ENCODE results near the gene C16orf96.

The C16orf96 gene

DNA sequence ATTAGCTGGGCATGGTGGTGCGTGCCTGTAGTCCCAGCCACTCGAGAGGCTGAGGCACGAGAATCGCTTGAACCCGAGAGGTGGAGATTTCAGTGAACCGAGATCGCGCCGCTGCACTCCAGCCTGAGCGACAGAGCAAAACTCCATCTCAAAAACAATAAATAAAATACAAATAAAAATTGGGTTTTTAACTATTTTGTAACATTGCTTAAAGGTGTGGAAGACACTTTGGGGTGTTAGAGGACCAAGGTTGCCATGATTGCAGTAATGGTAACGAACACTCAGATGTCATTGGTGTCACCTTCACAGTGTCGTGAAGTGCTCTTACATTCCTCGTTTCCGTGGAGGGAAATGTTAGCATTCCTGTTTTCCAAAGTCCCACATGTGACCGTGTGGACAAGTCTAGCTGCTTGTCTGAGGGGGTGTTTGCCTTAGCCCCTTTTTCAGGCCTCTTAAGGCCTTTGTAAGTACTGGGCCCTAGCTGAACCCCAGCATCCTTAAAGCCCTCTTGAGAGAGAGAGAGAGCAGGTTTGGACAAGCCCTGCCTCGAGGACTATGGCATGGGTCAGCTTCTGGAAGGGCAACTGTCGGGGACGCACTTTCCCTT is 8.6 kb downstream of the C16orf96 start:
- no peak for TF ChIP-seq GATA2 (IDR thresholded peaks at IDR 0.05; ENCODE audit: low read depth, low read length)
- no peak for TF ChIP-seq GATA3 (IDR thresholded peaks at IDR 0.05; ENCODE audit: low read depth, low read length)

DNA sequence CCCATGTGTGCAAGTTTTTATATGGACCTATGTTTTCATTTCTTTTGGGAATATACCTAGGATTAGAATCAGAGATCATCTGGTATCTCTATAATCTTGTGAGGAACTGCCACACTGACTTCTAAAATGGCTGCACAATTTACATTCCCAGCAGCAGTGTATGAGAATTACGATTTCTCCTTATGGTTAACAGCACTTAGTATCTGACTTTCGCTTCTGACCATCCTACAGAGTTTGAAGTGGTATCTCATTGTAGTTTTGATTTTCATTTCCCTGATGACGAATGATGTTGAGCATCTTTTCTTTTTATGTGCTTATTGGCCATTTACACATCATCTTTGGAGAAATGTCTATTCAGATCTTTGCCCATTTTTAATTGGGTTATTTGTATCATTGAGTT is 10.0 kb downstream of the C16orf96 start:
- TF ChIP-seq GATA3 (IDR thresholded peaks at IDR 0.05; ENCODE audit: low read depth, low read length) (no peak), GATA2 (IDR thresholded peaks at IDR 0.05; ENCODE audit: low read depth, low read length) (no peak)

DNA sequence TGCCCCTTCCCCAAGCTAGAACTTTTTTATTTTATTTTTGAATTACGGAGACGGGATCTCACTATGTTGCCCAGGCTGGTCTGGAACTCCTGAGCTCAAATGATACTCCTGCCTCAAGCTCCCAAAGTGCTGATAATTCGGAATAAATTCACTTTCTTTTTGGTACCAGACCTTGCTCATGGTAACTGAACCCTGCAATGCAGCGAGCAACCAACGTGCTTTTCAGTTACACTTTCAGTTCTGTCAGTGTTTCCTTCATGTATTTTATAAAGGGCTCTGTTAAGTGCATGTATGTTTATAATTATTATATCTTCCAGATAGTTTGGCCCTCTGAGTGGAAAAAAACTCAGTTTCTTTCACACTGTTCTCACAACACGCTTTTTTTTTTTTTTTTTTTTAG is 13.9 kb downstream of the C16orf96 start:
- TF ChIP-seq GATA2 (IDR thresholded peaks at IDR 0.05; ENCODE audit: low read depth, low read length): no peak
- TF ChIP-seq GATA3 (IDR thresholded peaks at IDR 0.05; ENCODE audit: low read depth, low read length): no peak

DNA sequence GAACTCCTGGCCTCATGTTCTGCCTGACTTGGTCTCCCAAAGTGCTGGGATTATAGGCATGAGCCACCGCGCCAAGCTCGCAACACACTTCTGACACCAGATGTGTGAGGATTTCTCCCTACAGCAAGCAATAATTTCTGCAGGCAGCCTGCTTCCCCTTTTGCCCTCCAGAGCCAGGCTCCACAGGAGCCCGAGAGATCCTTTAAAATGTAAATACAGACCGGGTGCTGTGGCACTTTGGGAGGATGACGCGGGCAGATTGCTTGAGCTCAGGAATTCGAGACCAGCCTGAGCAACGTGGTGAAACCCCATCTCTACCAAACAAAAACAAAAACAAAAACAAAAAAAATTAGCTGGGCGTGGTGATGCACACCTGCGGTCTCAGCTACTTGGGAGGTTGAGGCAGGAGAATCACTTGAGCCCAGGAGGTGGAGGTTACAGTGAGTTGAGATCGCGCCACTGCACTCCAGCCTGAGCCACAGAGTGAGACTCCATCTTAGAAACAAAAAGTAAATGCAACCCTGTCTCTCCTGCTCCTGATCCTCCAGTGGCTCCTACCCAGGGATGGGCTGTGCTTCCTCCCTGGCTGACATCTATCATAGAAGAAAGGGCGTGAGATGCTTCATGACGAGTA is 14.7 kb downstream of the C16orf96 start:
- TF ChIP-seq GATA2 (IDR thresholded peaks at IDR 0.05; ENCODE audit: low read depth, low read length): no peak
- no peak for TF ChIP-seq GATA3 (IDR thresholded peaks at IDR 0.05; ENCODE audit: low read depth, low read length)

DNA sequence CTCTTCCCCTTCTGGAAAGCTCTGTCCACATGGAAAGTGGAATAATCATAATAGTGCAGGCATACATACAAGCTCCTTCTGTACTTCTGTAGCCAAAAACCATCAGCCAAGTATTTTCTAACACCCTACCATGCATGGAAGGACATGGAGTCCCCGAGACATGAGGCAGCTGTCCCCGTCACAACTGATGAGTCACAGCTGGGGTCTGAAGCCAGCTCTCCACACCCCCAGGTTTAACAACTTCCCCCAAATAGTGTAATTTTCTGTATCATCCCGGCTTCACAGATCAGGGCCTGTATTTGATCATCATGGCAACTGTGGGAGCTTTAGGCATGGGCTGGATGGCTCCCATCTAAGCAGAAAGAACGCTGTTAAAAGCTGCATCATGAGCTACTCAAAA is 16.6 kb downstream of the C16orf96 start:
- TF ChIP-seq GATA2 (IDR thresholded peaks at IDR 0.05; ENCODE audit: low read depth, low read length): no peak
- no peak for TF ChIP-seq GATA3 (IDR thresholded peaks at IDR 0.05; ENCODE audit: low read depth, low read length)

DNA sequence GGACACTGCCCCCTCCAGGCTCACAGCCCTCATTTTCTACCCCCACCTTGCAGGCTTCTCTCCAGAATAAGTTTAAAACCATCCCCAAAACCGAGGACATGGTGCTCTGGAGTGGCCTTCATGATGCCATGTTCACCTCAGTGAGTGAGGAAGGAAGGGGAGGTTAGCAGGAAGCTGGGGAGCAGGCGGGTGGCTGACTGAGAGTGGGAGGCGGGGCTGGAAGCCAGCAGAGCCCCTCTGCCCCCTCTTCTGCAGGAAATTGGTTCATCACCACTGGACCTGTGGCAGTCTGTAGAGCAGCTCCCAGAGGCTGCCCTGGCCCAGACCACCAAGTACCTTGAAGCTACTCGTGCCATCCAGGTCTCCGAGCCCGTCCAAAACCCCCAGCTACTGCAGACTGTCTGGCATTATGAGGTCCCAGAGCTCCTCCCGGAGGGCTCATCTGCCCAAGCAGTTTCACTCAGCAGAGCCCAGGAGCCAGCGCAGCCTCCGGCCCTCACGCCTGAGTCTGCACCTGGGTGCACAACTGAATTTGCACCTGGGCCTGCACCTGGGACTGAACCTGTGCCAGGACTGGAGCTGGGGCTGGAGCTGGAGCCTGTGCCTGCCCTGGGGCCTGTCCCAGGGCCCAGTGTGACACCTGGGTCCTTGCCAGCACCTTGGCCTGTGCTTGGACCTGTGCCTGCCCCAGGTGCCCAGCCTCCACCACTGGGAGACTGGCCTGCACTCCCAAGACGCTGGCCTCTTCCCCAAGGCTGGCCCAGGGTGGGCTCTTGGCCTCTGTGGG is 19.0 kb downstream of the C16orf96 start:
- TF ChIP-seq GATA3 (IDR thresholded peaks at IDR 0.05; ENCODE audit: low read depth, low read length): no peak
- TF ChIP-seq GATA2 (IDR thresholded peaks at IDR 0.05; ENCODE audit: low read depth, low read length): no peak

DNA sequence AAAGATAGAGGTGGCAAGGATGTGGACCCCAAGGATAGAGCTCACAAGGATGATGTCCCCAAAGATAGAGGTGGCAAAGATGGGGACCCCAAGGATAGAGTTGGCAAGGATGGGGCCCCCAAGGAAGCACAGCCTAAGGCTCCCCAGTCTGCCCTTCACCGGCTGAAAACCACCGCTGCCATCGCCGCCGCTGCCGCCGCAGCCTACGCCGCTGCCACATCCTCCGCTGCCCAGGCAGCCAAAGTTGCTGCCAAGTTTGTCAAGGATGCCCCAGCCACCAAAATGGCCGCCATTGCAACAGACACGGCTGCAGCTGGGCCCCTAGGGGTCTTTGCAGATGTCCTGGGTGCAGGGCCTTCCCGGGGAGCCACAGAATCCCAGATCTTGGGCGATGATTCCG is 19.9 kb downstream of the C16orf96 start:
- TF ChIP-seq GATA2 (IDR thresholded peaks at IDR 0.05; ENCODE audit: low read depth, low read length) (no peak), GATA3 (IDR thresholded peaks at IDR 0.05; ENCODE audit: low read depth, low read length) (no peak)

GRCh38 chr16:4578961-4579530 is 22.9 kb downstream of the C16orf96 start:
- TF ChIP-seq GATA3 (IDR thresholded peaks at IDR 0.05; ENCODE audit: low read depth, low read length) (no peak), GATA2 (IDR thresholded peaks at IDR 0.05; ENCODE audit: low read depth, low read length) (no peak)

GRCh38 chr16:4580250-4580649 is 24.1 kb downstream of the C16orf96 start:
- no peak for TF ChIP-seq GATA2 (IDR thresholded peaks at IDR 0.05; ENCODE audit: low read depth, low read length)
- no peak for TF ChIP-seq GATA3 (IDR thresholded peaks at IDR 0.05; ENCODE audit: low read depth, low read length)

- TF ChIP-seq GATA3 (IDR thresholded peaks at IDR 0.05; ENCODE audit: low read depth, low read length): no peak
- TF ChIP-seq GATA2 (IDR thresholded peaks at IDR 0.05; ENCODE audit: low read depth, low read length): no peak
Observed at GRCh38 chr16:4583906-4584305, 27.8 kb downstream of the C16orf96 start.

DNA sequence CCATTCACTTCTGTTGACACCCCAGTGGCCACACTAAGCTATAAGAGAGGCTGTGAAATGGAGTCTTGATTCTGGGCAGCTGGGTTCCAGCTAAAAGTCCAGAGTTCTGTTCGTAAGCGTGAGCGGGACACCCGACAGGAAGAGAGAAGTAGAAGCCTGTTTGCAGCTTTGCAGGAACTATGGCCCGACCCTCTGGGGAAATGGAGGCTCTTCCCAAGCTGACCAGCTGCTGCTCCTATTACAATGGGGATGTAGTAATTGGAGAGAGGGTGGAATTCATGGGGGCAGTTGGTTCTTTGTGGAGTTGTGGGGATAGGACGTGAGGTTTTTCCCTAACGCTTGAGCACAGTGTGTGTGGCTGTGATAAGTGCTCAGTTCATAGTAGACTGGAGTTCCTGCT is 30.2 kb downstream of the C16orf96 start:
- TF ChIP-seq GATA3 (IDR thresholded peaks at IDR 0.05; ENCODE audit: low read depth, low read length): no peak
- no peak for TF ChIP-seq GATA2 (IDR thresholded peaks at IDR 0.05; ENCODE audit: low read depth, low read length)

- TF ChIP-seq GATA2 (IDR thresholded peaks at IDR 0.05; ENCODE audit: low read depth, low read length) (no peak), GATA3 (IDR thresholded peaks at IDR 0.05; ENCODE audit: low read depth, low read length) (no peak)
Observed at GRCh38 chr16:4588386-4588785, 32.2 kb downstream of the C16orf96 start.

- TF ChIP-seq GATA3 (IDR thresholded peaks at IDR 0.05; ENCODE audit: low read depth, low read length): no peak
- TF ChIP-seq GATA2 (IDR thresholded peaks at IDR 0.05; ENCODE audit: low read depth, low read length): no peak
Observed at GRCh38 chr16:4588961-4589360, 32.8 kb downstream of the C16orf96 start.

- no peak for TF ChIP-seq GATA2 (IDR thresholded peaks at IDR 0.05; ENCODE audit: low read depth, low read length)
- no peak for TF ChIP-seq GATA3 (IDR thresholded peaks at IDR 0.05; ENCODE audit: low read depth, low read length)
Observed at GRCh38 chr16:4591191-4591590, 35.1 kb downstream of the C16orf96 start.
